ENCODE data around the gene FAM234B. TPM values are rescaled to one million over a fixed set of nuclear protein-coding genes. Genes with fewer than 3 reads are reported as not detected.

The FAM234B gene
- total RNA-seq, 2 experiments from 2014 or later: 3.0 to 3.2 TPM

- Mint-ChIP-seq H3K9me3 (no peaks in the 10 kb centered on the region), H3K36me3 (ENCODE audit: low read depth) (peaks cover 62% of the 10 kb centered on the region)
- ATAC-seq (ENCODE audit: poor library complexity): no peak
Observed at GRCh38 chr12:13075118-13075480, 30.9 kb downstream of the FAM234B start.

GRCh38 chr12:13075786-13076570, 31.8 kb downstream of the FAM234B start:
- Mint-ChIP-seq H3K27ac (no peak overlapping the region), H3K36me3 (ENCODE audit: low read depth) (peaks cover 64% of the 10 kb centered on the region), H3K4me1 (ENCODE audit: low read depth) (no peaks in the 10 kb centered on the region), H3K9me3 (no peaks in the 10 kb centered on the region), H3K27me3 (no peaks in the 10 kb centered on the region), H3K4me3 (no peak overlapping the region)
- H3K9me3 ChIP-seq (ENCODE audit: control insufficient read depth in 1 of 2, insufficient read depth in 1 of 2, low read length in 2 of 2): no peaks in the 10 kb centered on the region
- H3K4me1 ChIP-seq (ENCODE audit: insufficient read depth, low read length): no peaks in the 10 kb centered on the region
- TF ChIP-seq CTCF (IDR thresholded peaks at IDR 0.05): no peak
- ChIA-PET CTCF (no interaction called here), POLR2A (no interaction called here)
- ATAC-seq (ENCODE audit: poor library complexity) (no peak), DNase-seq (no peak)
- no peak overlapping the region for H3K27ac ChIP-seq (ENCODE audit: low read depth in 1 of 2, low read length in 2 of 2)
- H3K4me3 ChIP-seq (ENCODE audit: low read length): no peak overlapping the region
- H3K36me3 ChIP-seq (ENCODE audit: insufficient read depth, low read length): peaks cover 6% of the 10 kb centered on the region
- intact Hi-C loops (cut with DNase I, micrococcal nuclease): no loop called here
- H3K27me3 ChIP-seq (ENCODE audit: control insufficient read depth in 1 of 2, insufficient read depth in 2 of 2, low read length in 2 of 2): no peaks in the 10 kb centered on the region

More at GRCh38 chr12:13075118-13075480, 30.9 kb downstream of the FAM234B start:
- TF ChIP-seq CTCF (IDR thresholded peaks at IDR 0.05): no peak
- ChIA-PET POLR2A (no interaction called here), CTCF (no interaction called here)
- H3K27me3 ChIP-seq (ENCODE audit: control insufficient read depth in 1 of 2, insufficient read depth in 2 of 2, low read length in 2 of 2): no peaks in the 10 kb centered on the region
- intact Hi-C loops (cut with DNase I, micrococcal nuclease): no loop called here
- H3K36me3 ChIP-seq (ENCODE audit: insufficient read depth, low read length): peaks cover 6% of the 10 kb centered on the region
- no peak for DNase-seq
- H3K27ac ChIP-seq (ENCODE audit: low read depth in 1 of 2, low read length in 2 of 2): no peak overlapping the region
- Mint-ChIP-seq H3K27ac (no peak overlapping the region), H3K27me3 (no peaks in the 10 kb centered on the region), H3K4me3 (no peak overlapping the region), H3K4me1 (ENCODE audit: low read depth) (no peaks in the 10 kb centered on the region)
- H3K4me1 ChIP-seq (ENCODE audit: insufficient read depth, low read length): no peaks in the 10 kb centered on the region
- H3K9me3 ChIP-seq (ENCODE audit: control insufficient read depth in 1 of 2, insufficient read depth in 1 of 2, low read length in 2 of 2): no peaks in the 10 kb centered on the region
- H3K4me3 ChIP-seq (ENCODE audit: low read length): no peak overlapping the region

- Mint-ChIP-seq H3K4me3 (no peak overlapping the region), H3K4me1 (ENCODE audit: low read depth) (no peaks in the 10 kb centered on the region), H3K27ac (no peak overlapping the region), H3K9me3 (no peaks in the 10 kb centered on the region), H3K27me3 (no peaks in the 10 kb centered on the region), H3K36me3 (ENCODE audit: low read depth) (peaks cover 55% of the 10 kb centered on the region)
- no peaks in the 10 kb centered on the region for H3K36me3 ChIP-seq (ENCODE audit: insufficient read depth, low read length)
- H3K4me3 ChIP-seq (ENCODE audit: low read length): no peak overlapping the region
- no peaks in the 10 kb centered on the region for H3K27me3 ChIP-seq (ENCODE audit: control insufficient read depth in 1 of 2, insufficient read depth in 2 of 2, low read length in 2 of 2)
- DNase-seq: no peak
- no peaks in the 10 kb centered on the region for H3K9me3 ChIP-seq (ENCODE audit: control insufficient read depth in 1 of 2, insufficient read depth in 1 of 2, low read length in 2 of 2)
- H3K4me1 ChIP-seq (ENCODE audit: insufficient read depth, low read length): no peaks in the 10 kb centered on the region
- CTCF ChIA-PET: interaction anchor here (0.8 kb wide), 1 partner anchor 176 kb away, joined by 3 read pairs; no protein-coding TSS in a partner anchor
- intact Hi-C loops (cut with DNase I, micrococcal nuclease): no loop called here
- POLR2A ChIA-PET: no interaction called here
- no peak overlapping the region for H3K27ac ChIP-seq (ENCODE audit: low read depth in 1 of 2, low read length in 2 of 2)
- TF ChIP-seq CTCF (IDR thresholded peaks at IDR 0.05): no peak
- ATAC-seq (ENCODE audit: poor library complexity): no peak
Observed at GRCh38 chr12:13079440-13079906, 35.3 kb downstream of the FAM234B start.
